VCaP (cell line): ENCODE data around the gene PEG3.
A peak's percentile ranks its signal among the peaks of the same experiment; 100 is the strongest.

ENCODE experiments used
- H3K27ac ChIP-seq: fragments of 450-650 bp; 2 replicates; pipeline ENCODE4 v1.5.1; 2017
- CTCF ChIP-seq: fragments of 450-650 bp; conservative IDR thresholded peaks from 2 replicates; pipeline ENCODE4 v1.5.1; 2017; ENCODE audit warnings: mild to moderate bottlenecking, moderate library complexity

Gene PEG3

DNA sequence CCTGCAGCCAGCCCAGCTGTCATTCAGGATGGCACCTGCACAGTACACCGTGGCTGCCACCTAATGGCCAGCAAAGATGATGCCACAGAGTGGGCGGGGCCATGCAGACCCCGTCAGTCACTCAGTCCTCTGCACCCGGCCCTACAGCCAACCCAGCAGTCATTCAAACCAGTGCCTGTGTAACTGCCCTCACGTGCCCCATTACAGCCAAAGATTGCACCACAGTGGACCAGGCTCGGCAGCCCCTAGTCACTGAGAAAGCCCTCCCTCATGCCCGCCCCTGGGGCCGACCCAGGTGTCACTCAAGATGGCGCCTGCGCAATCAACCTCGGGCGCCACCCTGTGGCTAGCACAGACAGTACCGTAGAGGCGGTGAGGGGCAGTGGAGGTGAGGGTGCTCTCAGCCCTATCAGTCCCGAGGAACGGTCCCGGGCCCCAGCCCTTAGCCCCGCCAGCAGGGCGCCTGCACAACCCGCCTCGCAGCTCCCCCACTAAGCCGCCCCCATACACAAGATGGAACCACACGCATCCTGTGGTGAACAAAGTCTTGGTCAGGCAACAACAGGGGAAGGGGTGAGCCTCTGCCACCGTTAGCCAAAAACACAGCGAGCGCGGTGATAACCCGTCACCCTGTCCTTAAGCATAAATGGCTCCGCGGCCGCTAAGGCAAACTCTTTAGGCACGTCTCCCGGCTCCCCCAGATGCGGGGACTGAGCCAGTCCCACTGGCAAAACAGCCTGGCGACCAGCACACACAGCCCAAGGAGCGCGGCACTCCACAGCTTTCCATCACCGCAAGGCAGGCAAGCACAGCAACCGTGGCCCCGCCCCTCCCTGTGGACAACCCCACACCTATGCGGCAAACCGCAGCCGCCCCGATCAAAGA, 2.3 kb downstream of the PEG3 start:
- peak overlapping the region; percentile 82 for H3K27ac ChIP-seq
- peak; percentile 76 for TF ChIP-seq CTCF

DNA sequence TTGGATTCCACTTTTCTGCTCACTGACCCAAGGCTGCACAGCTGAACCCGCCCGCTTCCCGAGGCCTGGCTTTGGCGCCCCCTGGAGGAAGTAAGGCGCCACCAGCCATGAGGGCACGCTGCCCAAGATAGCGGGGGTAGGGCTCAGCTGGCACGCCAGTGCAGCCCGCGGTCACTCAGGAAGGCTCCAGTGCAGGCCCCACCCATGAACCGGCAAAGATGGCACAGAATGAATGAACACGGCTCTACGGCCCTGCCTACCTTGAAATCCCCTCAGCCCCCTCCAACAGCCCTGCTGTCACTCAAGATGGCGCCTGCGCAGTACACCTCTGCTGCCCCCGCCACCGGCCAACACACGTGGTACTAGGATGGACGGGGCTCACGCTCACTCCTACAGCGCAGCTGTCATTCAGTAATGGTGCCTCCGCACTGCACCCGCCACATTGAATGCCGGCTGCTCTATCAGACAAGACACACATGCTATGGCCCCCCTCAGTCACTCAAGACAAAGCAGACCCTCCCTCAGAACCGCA, 3.0 kb downstream of the PEG3 start:
- peak; percentile 92 for TF ChIP-seq CTCF
- peak overlapping the region; percentile 82 for H3K27ac ChIP-seq

GRCh38 chr19:56837004-56837403, 3.5 kb downstream of the PEG3 start:
- peak overlapping the region; percentile 82 for H3K27ac ChIP-seq
- no peak for TF ChIP-seq CTCF

- no peak for TF ChIP-seq CTCF
- H3K27ac ChIP-seq = no peak overlapping the region
These were observed 4.5 kb downstream of the PEG3 start for GRCh38 chr19:56836059-56836458.

DNA sequence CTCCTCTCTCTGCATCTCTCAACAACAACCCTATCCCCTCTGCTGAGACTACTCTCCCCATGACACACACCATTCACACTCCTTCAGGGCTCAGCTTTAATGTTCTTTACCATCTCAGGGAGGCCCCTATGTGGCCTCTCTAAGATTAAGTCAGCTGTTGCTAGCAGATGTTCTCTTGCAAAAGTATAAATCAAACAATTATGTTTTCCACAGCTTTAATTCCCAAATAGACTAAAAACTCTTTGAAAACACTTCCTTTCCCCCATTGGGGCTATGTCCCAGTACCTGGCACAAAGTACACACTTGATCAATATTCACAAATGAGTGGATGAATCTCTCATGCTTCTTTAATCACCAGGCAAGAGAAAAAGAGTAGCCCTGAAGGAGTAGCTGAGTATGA, 5.1 kb downstream of the PEG3 start:
- no peak for TF ChIP-seq CTCF
- H3K27ac ChIP-seq = no peak overlapping the region

DNA sequence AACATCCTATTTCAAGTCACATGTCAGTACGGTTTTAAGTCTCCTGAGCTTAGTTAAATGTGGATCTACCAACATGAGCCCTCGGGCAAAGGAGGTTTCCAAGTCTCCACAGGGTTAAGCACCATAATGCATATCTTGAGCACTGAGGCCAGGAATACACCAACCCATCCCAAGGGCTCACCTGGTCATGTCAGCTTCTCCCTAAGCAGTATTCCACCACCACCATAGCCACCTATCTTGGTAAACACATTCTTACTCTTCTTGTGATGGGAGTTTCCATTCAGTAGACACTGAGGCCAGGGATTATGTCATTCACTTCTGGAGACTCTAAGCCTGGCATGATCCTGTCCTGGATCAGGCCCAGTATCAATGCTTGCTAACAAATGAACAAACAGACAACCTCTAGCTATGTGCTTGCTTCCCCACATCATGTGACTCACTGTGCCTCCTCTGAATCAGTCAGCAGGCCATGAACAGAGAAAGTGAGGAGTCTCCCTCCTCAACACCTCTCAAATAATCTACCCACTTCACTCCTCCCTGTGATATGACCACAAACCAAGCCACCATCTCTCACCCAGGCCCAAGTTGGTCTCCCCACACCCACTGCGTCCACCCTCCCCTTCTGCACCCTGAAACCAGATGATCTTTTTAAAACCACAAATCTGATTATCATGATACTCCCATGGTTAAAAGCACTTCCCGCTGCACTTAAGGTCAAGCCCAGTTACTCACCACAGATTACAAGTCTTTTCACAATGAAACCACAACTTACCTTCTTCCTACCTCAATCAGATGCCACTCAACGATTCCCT, 5.8 kb downstream of the PEG3 start:
- no peak for TF ChIP-seq CTCF
- H3K27ac ChIP-seq = no peak overlapping the region

GRCh38 chr19:56832352-56832928, 8.1 kb downstream of the PEG3 start:
- no peak overlapping the region for H3K27ac ChIP-seq
- no peak for TF ChIP-seq CTCF
